Dermis microvascular lymphatic vessel endothelial cell (primary cell): Measurements from ENCODE around the gene PSD2. TPM values are rescaled to one million over a fixed set of nuclear protein-coding genes. Genes with fewer than 3 reads are reported as not detected.

ENCODE experiments used
- DNase-seq, 2 donors: peaks; one replicate each; pipeline versions ENCODE4 v3.0.0 to v3.0.0-alpha.2; 2010; ENCODE audit warnings: low read depth in 2 of 2
- total RNA-seq: library from RNA; depleted of rRNA; stranded (reverse); fragments of >200 nt; gene quantifications from 2 replicates; pipeline ENCODE4 v1.2.1, GENCODE V29; 2014

The PSD2 gene
- total RNA-seq, 1 donor from 2014 or later = not detected

DNA sequence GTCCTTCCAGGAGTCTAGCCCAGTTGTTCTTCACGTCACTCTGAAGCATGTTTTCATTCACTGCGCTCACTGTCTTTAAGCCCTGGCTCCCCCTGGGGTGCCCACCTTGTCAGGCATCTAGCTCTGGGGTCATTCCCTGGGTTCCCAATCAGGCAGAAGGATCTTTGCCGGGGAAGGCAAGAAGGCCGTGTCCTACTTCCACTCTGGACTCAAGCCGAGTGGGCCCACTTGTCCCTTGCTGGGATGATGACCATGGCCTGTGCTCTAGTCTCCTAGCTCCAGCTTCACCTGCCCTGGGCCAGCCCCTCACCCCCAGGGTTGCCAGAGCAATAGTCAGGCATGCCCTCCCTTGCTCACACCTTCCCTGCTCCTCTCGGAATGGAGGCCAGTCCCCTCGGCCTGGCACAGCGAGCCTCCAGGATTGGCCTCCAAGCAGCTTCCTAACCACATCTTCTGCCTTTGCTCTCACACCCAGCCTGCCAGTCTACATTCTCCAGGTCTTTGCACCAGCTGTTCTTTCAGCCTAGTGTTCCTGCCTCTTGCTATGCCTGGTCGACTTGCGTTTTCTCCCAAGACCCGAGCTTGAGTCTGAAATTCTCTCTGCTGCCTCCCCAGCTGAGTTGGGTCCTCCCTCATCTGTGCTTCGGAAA, 32.2 kb upstream of the PSD2 start:
- DNase-seq = no peak

- no peak for DNase-seq
These were observed 31.4 kb upstream of the PSD2 start for GRCh38 chr5:139763930-139764791.

DNA sequence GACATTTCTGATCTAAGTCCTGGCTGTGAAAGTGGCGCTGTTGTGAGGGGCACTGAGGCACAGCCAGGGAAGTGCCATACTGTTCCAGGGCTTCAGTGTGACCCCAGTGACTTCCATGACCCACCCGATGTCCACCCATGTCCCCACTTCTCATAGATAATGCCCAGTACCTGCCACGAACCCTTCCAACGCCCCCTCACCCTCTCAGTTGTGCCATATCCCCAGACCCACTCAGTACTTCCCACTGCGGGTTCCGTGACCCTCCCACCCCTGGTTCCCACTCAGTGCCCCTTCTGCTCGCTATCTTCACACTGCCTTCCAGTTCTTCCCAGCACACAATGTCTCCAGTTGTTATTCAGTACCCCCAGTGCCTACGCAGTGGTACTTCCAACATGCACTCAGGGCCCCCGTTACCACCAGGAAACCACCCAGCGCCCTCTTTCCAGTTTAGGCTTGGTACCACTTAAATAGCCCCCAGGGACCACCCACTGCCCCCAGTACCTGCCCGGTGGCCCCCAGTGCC, 30.7 kb upstream of the PSD2 start:
- no peak for DNase-seq

DNA sequence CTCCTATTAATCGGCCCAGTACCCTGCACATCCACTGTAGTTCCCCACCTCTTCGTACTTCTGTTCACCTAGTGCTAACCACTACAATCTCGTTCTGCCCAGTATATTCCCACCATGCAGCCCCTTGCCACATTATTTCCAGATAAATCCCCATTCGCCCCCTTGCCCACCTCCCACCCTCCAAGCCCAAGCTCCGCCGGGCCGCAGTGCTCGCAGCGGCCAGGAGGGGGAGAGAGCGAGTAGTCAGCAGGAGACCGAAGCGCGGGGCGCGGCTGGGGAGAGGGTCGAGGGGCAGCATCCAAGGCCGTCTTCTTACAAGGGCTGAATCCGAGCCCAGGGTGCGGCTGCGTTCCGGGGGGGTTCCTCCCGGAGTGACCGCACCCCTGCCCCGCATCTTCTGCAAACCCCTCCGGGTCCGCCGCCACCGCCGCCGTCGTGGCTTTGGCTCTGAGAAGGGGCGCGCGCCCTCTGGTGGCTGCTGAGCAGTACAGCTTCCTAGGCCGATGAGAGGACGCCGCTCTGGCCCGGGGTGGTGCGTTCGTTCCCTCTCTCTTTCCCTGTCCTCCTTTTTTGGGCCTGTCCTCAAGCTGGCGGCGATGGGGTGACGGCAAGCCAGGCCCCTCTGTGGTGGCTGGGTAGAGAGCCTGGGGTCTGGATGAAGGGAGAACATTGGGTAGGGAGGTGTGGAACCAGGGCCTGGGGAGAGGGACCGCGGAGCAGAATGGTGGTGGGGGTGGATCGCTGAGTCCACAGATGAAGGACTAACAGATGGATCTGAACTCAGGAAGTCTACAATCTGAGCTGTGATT, 30.0 kb upstream of the PSD2 start:
- peak; percentile 34 to 74 for DNase-seq

DNA sequence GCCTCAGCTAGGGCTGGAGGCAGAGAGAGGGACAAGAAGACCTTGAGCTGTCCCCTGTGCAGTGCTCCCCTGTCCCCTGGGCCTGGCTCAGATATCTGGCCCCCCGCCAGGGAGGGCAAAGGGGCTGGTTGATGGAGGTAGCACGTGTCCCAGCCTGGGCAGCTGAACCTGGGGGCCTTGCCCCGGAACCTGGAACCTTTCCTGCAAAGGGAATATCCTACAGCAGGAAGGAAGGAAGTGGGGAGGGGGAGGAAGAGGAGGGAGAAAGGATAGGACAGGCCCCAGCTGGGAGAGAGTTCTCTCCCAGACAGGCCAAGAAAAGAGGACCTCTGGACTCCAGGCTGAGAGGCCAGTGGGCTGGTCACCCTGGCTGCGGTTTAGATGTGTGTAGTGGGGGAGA, 27.6 kb upstream of the PSD2 start:
- peak; percentile 49 to 69 for DNase-seq

- DNase-seq = peak in 1 of 2 donors; percentile 44
These were observed 26.7 kb upstream of the PSD2 start for GRCh38 chr5:139768807-139769465.

DNA sequence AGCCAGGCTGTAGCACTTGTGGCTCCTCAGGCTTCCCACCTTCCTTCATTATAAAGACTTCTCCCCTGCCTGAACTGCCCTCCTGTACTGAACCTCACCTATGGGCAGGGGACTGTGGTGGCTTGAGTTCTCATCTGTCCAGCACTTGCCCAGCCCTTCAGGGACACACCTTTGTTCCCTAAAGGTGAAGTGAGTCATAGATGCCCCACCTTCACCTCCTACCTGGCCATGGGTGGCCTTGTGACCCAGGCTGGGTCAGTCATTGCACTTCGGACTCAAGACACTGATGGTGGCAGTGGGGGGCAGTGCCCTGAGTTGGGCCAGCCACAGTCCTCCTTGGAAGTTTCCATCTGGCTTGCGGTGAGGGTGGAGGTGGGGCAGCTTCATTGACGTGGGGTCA, 26.1 kb upstream of the PSD2 start:
- no peak for DNase-seq

GRCh38 chr5:139770722-139771121, 24.9 kb upstream of the PSD2 start:
- no peak for DNase-seq

GRCh38 chr5:139772089-139772791, 23.4 kb upstream of the PSD2 start:
- DNase-seq = no peak

DNA sequence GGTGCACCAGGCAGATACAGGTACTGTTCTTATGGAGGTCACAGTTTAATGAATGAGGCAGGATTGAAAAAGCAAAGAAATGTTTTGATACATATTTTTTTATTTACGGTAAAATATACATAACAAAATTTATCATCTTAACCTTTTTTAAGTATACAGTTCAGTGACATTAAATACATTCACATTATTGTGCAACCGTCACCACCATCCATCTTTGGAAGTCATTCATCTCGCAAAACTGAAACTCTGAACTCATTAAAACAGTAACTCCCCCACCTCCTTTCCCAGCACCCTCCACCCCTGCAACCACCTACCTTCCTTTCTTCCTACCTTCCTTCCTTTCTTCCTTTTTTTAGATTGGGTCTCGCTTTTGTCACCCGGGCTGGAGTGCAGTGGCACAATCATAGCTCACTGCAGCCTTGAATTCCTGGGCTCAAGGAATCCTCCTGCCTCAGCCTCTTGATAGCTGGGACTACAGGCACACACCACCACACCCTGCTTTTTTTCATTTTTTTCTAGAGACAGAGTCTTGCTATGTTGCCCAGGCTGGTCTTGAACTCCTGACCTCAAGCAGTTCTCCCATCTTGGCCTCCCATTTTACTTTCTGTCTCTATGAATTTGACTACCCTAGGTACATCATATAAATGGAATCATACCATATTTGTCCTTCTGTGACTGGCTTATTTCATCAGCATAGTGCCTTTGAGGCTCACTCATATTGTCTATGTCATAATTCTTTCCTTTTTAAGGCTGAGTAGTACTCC, 22.5 kb upstream of the PSD2 start:
- DNase-seq = no peak

DNA sequence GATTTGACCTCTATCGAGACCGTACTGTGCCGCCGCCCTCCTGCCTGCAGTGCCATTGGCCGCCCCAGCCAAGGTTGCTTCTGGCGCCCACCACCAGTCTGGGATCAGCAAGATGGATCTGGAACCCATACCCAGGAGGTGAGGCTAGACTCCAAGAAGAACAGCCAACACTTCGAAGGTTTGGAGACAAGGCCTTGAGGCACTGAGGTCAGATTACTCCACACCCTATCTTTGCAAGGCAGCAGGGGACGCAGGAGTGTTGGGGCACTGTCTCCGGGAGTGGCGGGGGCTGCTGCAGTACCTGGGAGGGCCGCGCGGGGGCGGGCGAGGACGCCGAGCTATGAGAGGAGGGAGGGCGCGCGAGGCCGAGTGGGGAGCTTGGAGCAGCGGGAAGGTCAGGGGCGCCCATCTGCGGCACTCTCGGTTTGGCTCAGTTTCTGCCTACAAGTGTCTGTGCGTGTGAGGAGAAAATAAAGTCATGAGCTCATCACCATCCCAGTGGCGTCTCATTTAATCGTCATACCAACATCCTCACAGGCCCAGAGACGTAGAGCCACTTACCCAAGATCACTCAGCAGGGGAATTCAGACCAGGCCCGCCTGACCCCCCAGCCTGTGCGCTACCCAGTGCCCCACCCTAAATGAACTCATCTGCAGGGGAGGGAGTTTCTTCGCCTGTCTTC, 20.5 kb upstream of the PSD2 start:
- peak in 1 of 2 donors; percentile 34 for DNase-seq

GRCh38 chr5:139775872-139776271, 19.7 kb upstream of the PSD2 start:
- DNase-seq = no peak

DNA sequence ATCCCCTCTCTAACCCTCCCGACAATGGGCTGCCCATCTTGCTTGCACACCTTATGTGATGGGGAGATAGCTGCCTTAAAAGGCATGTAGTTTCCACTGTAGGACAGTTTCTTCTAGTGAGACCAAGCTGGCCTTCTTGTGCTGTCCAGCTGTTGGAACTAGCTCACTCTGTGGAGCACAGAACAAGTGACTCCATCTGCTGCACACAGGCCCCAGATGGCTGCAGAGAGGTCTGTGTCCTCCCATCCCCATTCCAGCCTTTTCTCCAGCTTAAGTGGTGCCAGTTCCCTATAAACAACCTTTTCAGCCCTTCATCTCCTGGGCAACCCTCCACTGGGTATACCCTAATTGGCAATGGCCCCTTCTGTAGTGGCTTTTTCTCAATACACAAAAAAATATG, 18.7 kb upstream of the PSD2 start:
- no peak for DNase-seq

DNA sequence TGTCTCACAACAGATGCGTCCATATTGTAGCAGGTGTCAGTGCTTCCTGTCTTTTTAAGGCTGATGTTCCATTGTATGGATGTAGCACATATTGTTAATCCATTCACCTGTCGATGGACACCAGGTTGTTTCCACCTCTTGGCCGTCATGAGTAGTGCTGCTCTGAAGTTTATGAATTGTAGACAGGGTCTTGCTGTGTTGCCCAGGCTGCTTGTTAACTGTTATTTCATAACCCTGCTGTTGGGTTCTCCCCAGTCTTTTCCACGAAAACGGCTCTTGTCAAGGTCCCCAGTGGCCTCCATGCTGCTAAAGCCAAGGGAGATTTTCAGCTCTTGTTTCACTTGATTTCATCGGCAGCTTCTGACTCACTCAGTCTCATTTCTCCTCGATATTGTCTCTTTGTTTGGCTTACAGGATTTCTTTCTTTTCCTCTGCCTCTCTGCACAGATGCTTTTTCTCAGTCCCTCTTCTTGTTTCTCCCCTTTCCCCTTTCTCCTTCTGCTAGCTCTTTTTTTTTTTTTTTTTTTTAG, 12.1 kb upstream of the PSD2 start:
- no peak for DNase-seq

GRCh38 chr5:139784488-139784887, 11.1 kb upstream of the PSD2 start:
- DNase-seq = no peak

GRCh38 chr5:139787257-139787567, 8.4 kb upstream of the PSD2 start:
- no peak for DNase-seq

- DNase-seq = peak; percentile 47 to 74
These were observed 7.9 kb upstream of the PSD2 start for GRCh38 chr5:139787568-139788293.

- DNase-seq = no peak
These were observed 7.2 kb upstream of the PSD2 start for GRCh38 chr5:139788294-139788910.
